SK-N-SH (cell line): ENCODE data around the gene IBSP. TPM values are rescaled to one million over a fixed set of nuclear protein-coding genes. Genes with fewer than 3 reads are reported as not detected.

ENCODE experiments used
- CTCF ChIA-PET: fragments of 300-600, 350-600 bp; formaldehyde crosslinking; extraction: SDS; loops from one replicate; lab custom pipeline; 2021; lab: Yijun Ruan, JAX
- POLR2A ChIA-PET: fragments of 350-600 bp; sonication (Branson Sonifier 250); formaldehyde crosslinking; extraction: SDS; loops from one replicate; lab custom pipeline; 2020; ENCODE audit warnings: antibody characterized with exemption, inconsistent platforms; lab: Yijun Ruan, JAX
- DNase-seq: peaks from one replicate; pipeline ENCODE4 v3.0.0; 2012
- H2AFZ ChIP-seq: fragments of 200-600 bp; sonication (generic); 2 replicates; pipeline ENCODE4 v1.8.1; 2016; ENCODE audit warnings: antibody characterized with exemption, mild to moderate bottlenecking, low read depth
- H3F3A ChIP-seq: fragments of 200-600 bp; sonication (generic); replicated peaks from 2 replicates; pipeline ENCODE3; 2016; ENCODE audit warnings: antibody characterized with exemption, mild to moderate bottlenecking; ENCODE audit not compliant: insufficient read depth
- H3K27ac ChIP-seq, 2 experiments: fragments of 200-500 bp in 1 of 2; fragments of 200-600 bp in 1 of 2; sonication (Bioruptor generic) in 1 of 2; sonication (generic), shearing (Covaris generic) in 1 of 2; 2 replicates each; pipeline versions ENCODE4 v1.5.1 to v1.6.1; 2014 to 2016; ENCODE audit warnings: low read depth in 2 of 2, inconsistent platforms in 1 of 2, low read length in 1 of 2, mild to moderate bottlenecking in 1 of 2, mixed read lengths in 1 of 2
- H3K27me3 ChIP-seq: fragments of 200-600 bp; sonication (generic), shearing (Covaris generic); 2 replicates; pipeline ENCODE4 v1.6.1; 2016; ENCODE audit warnings: mixed run types; ENCODE audit not compliant: insufficient read depth
- H3K36me3 ChIP-seq, 2 experiments: fragments of 200-500 bp in 1 of 2; fragments of 200-600 bp in 1 of 2; sonication (Bioruptor generic) in 1 of 2; sonication (generic) in 1 of 2; replicated peaks in 1 of 2; 2 replicates each; pipeline versions ENCODE3 to v1.5.1; 2014 to 2016; ENCODE audit warnings: low read length in 1 of 2, mild to moderate bottlenecking in 1 of 2; ENCODE audit not compliant: insufficient read depth in 2 of 2, control insufficient read depth in 1 of 2
- H3K4me1 ChIP-seq, 2 experiments: fragments of 200-500 bp in 1 of 2; fragments of 200-600 bp in 1 of 2; sonication (Bioruptor generic) in 1 of 2; sonication (generic), shearing (Covaris generic) in 1 of 2; 2 replicates each; pipeline versions ENCODE4 v1.5.1 to v1.6.1; 2014 to 2016; ENCODE audit warnings: low read depth in 1 of 2, low read length in 1 of 2, mixed run types in 1 of 2; ENCODE audit not compliant: insufficient read depth in 2 of 2, control insufficient read depth in 1 of 2
- H3K4me2 ChIP-seq: fragments of 200-600 bp; sonication (generic), shearing (Covaris generic); 2 replicates; pipeline ENCODE4 v1.6.1; 2017; ENCODE audit warnings: mixed run types
- H3K4me3 ChIP-seq, 2 experiments: fragments of 200-500 bp in 1 of 2; fragments of 200-600 bp in 1 of 2; sonication (Bioruptor generic) in 1 of 2; sonication (generic), shearing (Covaris generic) in 1 of 2; 2 replicates each; pipeline versions ENCODE4 v1.5.1 to v1.8.1; 2014 to 2016; ENCODE audit warnings: low read depth in 2 of 2, inconsistent platforms in 1 of 2, low read length in 1 of 2, mild to moderate bottlenecking in 1 of 2, mixed read lengths in 1 of 2, moderate library complexity in 1 of 2
- H3K79me2 ChIP-seq: fragments of 200-600 bp; sonication (generic); 2 replicates; pipeline ENCODE4 v1.8.1; 2017; ENCODE audit warnings: mild to moderate bottlenecking; ENCODE audit not compliant: insufficient read depth
- H3K9ac ChIP-seq: fragments of 200-600 bp; sonication (generic); 2 replicates; pipeline ENCODE4 v1.6.1; 2017; ENCODE audit warnings: mixed run types
- H3K9me2 ChIP-seq: fragments of 200-600 bp; sonication (generic); 2 replicates; pipeline ENCODE4 v1.6.1; 2017; ENCODE audit warnings: mixed run types
- H3K9me3 ChIP-seq: fragments of 200-600 bp; sonication (generic); 2 replicates; pipeline ENCODE4 v1.6.1; 2017; ENCODE audit warnings: mixed run types, mild to moderate bottlenecking, moderate library complexity
- H4K20me1 ChIP-seq: fragments of 200-600 bp; sonication (generic); 2 replicates; pipeline ENCODE4 v1.6.1; 2017; ENCODE audit warnings: mild to moderate bottlenecking, mixed run types; ENCODE audit not compliant: insufficient read depth
- EP300 ChIP-seq, 2 experiments: IDR thresholded peaks; 2 replicates each; pipeline versions ENCODE4 v1.4.0 to v1.6.1; 2012; ENCODE audit warnings: borderline replicate concordance in 1 of 2, low read depth in 1 of 2, low read length in 1 of 2
- EZH2phosphoT487 ChIP-seq: fragments of 200-600 bp; sonication (generic); IDR thresholded peaks from 2 replicates; pipeline ENCODE4 v1.6.1; 2017; ENCODE audit warnings: low read depth, mixed run types, mild to moderate bottlenecking, antibody characterized with exemption, moderate library complexity, borderline replicate concordance
- FOSL2 ChIP-seq: IDR thresholded peaks from 2 replicates; pipeline ENCODE4 v1.4.0; 2012; ENCODE audit warnings: low read depth, mild to moderate bottlenecking, moderate library complexity, borderline replicate concordance
- GABPA ChIP-seq: IDR thresholded peaks from 2 replicates; pipeline ENCODE4 v1.4.0; 2012; ENCODE audit warnings: low read depth, mild to moderate bottlenecking
- GATA2 ChIP-seq: sonication (generic); formaldehyde crosslinking; IDR thresholded peaks from 2 replicates; pipeline ENCODE4 v1.5.0; 2020; ENCODE audit warnings: mild to moderate bottlenecking, missing genetic modification reagents
- MEF2A ChIP-seq: IDR thresholded peaks from 2 replicates; pipeline ENCODE4 v1.4.0; 2012; ENCODE audit warnings: low read depth, borderline replicate concordance
- MXI1 ChIP-seq: IDR thresholded peaks from 2 replicates; pipeline ENCODE4 v1.6.1; 2012; ENCODE audit warnings: mild to moderate bottlenecking, low read depth, low read length, improper control_type of control experiment
- RXRA ChIP-seq: IDR thresholded peaks from 2 replicates; pipeline ENCODE4 v1.4.0; 2012; ENCODE audit warnings: low read depth, mild to moderate bottlenecking, borderline replicate concordance
- SIN3A ChIP-seq: IDR thresholded peaks from 2 replicates; pipeline ENCODE4 v1.6.1; 2012; ENCODE audit warnings: low read depth, mild to moderate bottlenecking, low read length, moderate library complexity, borderline replicate concordance
- SMC3 ChIP-seq: IDR thresholded peaks from 2 replicates; pipeline ENCODE4 v1.6.1; 2012; ENCODE audit warnings: low read depth, low read length, improper control_type of control experiment
- TEAD4 ChIP-seq: IDR thresholded peaks from 2 replicates; pipeline ENCODE4 v1.4.0; 2012; ENCODE audit warnings: mild to moderate bottlenecking, borderline replicate concordance; ENCODE audit not compliant: insufficient read depth
- YY1 ChIP-seq: IDR thresholded peaks from 2 replicates; pipeline ENCODE4 v1.4.0; 2012; ENCODE audit warnings: low read depth, mild to moderate bottlenecking
- WGBS: methylation state at CpG from one replicate; pipeline ENCODE4 v1.1.6; 2017; ENCODE audit warnings: low lambda C conversion rate; 5-methylcytosine and 5-hydroxymethylcytosine counted together
- polyA plus RNA-seq, 3 experiments: library from polyadenylated mRNA; depleted of rRNA; stranded (reverse); fragments of >200 nt; gene quantifications; 2 replicates each; pipeline ENCODE4 v1.2.3, GENCODE V29; 2012
- TF ChIP-seq, protein P1 (sequence below): IDR thresholded peaks from 2 replicates; pipeline ENCODE4 v1.4.0; 2012; ENCODE audit warnings: low read depth, borderline replicate concordance
- TF ChIP-seq, protein P2 (sequence below): fragments of 200-600 bp; sonication (generic); IDR thresholded peaks from 2 replicates; pipeline ENCODE4 v1.6.1; 2017; ENCODE audit warnings: antibody characterized with exemption, mild to moderate bottlenecking, moderate library complexity
- TF ChIP-seq, protein P3 (sequence below): IDR thresholded peaks from 2 replicates; pipeline ENCODE4 v1.4.0; 2012; ENCODE audit warnings: low read depth

Gene IBSP
- polyA plus RNA-seq, 1 of the 3 experiments (the other 2 are of a cell fraction): not detected

DNA sequence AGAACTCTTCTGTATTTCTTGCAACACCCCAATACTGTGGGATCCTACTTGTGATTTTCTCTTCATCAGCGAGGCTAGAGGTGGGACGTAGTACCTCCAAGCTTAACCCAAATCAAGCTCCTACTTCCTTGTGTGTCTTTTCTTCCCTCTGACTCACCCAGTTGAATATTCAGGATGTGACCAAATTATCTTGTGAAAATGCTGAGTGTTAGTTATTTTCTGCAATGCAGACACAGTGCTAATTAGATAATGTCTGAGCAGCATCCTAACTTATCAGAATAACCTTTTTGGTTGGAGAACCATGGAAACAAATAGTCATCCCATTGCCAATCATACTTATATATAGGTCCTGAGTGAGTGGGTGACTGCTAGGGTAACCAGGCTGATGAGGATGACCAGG lies 35.8 kb downstream of the IBSP start:
- Histone ChIP-seq H3K9me3 (no peaks in the 10 kb centered on the region), H3K36me3 (no peaks in the 10 kb centered on the region), H3K27me3 (no peaks in the 10 kb centered on the region), H3K9ac (no peak overlapping the region), H4K20me1 (no peaks in the 10 kb centered on the region), H3K9me2 (no peaks in the 10 kb centered on the region), H3K4me3 (no peak overlapping the region), H3F3A (no peaks in the 10 kb centered on the region), H3K27ac (no peak overlapping the region), H3K4me1 (peaks cover 0 to 9% of the 10 kb centered on the region in 2 experiments; a peak in 1 of 4 replicates), H2AFZ (no peak overlapping the region), H3K79me2 (no peaks in the 10 kb centered on the region), H3K4me2 (no peak overlapping the region)
- TF ChIP-seq FOSL2 (no peak), SIN3A (no peak), TEAD4 (no peak), GATA2 (CRISPR knock-in tag) (no peak), RXRA (no peak), MXI1 (no peak), YY1 (no peak), MEF2A (no peak), SMC3 (no peak), EP300 (IDR thresholded peaks at IDR 0.05; ENCODE audit: borderline replicate concordance in 1 of 2, low read depth in 1 of 2, low read length in 1 of 2) (no peak), GABPA (no peak), EZH2phosphoT487 (no peak)
- TF ChIP-seq, protein P1, sequence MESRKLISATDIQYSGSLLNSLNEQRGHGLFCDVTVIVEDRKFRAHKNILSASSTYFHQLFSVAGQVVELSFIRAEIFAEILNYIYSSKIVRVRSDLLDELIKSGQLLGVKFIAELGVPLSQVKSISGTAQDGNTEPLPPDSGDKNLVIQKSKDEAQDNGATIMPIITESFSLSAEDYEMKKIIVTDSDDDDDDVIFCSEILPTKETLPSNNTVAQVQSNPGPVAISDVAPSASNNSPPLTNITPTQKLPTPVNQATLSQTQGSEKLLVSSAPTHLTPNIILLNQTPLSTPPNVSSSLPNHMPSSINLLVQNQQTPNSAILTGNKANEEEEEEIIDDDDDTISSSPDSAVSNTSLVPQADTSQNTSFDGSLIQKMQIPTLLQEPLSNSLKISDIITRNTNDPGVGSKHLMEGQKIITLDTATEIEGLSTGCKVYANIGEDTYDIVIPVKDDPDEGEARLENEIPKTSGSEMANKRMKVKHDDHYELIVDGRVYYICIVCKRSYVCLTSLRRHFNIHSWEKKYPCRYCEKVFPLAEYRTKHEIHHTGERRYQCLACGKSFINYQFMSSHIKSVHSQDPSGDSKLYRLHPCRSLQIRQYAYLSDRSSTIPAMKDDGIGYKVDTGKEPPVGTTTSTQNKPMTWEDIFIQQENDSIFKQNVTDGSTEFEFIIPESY: no peak
- TF ChIP-seq, protein P2, sequence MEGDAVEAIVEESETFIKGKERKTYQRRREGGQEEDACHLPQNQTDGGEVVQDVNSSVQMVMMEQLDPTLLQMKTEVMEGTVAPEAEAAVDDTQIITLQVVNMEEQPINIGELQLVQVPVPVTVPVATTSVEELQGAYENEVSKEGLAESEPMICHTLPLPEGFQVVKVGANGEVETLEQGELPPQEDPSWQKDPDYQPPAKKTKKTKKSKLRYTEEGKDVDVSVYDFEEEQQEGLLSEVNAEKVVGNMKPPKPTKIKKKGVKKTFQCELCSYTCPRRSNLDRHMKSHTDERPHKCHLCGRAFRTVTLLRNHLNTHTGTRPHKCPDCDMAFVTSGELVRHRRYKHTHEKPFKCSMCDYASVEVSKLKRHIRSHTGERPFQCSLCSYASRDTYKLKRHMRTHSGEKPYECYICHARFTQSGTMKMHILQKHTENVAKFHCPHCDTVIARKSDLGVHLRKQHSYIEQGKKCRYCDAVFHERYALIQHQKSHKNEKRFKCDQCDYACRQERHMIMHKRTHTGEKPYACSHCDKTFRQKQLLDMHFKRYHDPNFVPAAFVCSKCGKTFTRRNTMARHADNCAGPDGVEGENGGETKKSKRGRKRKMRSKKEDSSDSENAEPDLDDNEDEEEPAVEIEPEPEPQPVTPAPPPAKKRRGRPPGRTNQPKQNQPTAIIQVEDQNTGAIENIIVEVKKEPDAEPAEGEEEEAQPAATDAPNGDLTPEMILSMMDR: no peak
- TF ChIP-seq, protein P3, sequence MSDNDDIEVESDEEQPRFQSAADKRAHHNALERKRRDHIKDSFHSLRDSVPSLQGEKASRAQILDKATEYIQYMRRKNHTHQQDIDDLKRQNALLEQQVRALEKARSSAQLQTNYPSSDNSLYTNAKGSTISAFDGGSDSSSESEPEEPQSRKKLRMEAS: no peak
- DNase-seq: no peak
- 67% methylated on average over 2 of the region's 2 CpGs for WGBS
- CTCF ChIA-PET: interaction anchor here (0.5 to 5.0 kb wide), 2 partner anchors 13 to 1197 kb away, joined by 3 to 51 read pairs; no protein-coding TSS in a partner anchor
- POLR2A ChIA-PET: no interaction called here
